Cardiac septum (tissue), 1 donor: ENCODE results near the gene TBCK. TPM values are rescaled to one million over a fixed set of nuclear protein-coding genes. Genes with fewer than 3 reads are reported as not detected.
"Not testable (repeated sequence)": the region's sequence is repeated elsewhere in the genome, so short reads cannot be mapped to it uniquely, and the experiment has no call there.

Experiments
- DNase-seq: peaks from one replicate; pipeline ENCODE4 v3.0.0-alpha.2; 2020; ENCODE audit warnings: low spot score
- intact Hi-C: fragments of 100-400 bp; cut with DNase I; formaldehyde crosslinking; loops from one replicate; pipeline ENCODE4 v1.14.0; 2022
- total RNA-seq: library from RNA; stranded (reverse); fragmentation: NEBNext Ultra II Directional; extraction: Animal tissue kit (Norgen Biotek cat#: 25700); gene quantifications from one replicate; pipeline ENCODE4 v1.2.1, GENCODE V29; 2021
- donor health status: DM: no; HTN: no; CAD: no.

TBCK gene
- total RNA-seq, 1 donor from 2014 or later: 23.7 TPM

GRCh38 chr4:106160560-106160959 lies 155.4 kb downstream of the TBCK start:
- DNase-seq: no peak
- intact Hi-C loops: no loop called here

GRCh38 chr4:106149911-106150310 lies 166.1 kb downstream of the TBCK start:
- no peak for DNase-seq
- intact Hi-C loops: no loop called here

GRCh38 chr4:106149026-106149425 lies 167.0 kb downstream of the TBCK start:
- intact Hi-C loops: no loop called here
- DNase-seq: no peak

GRCh38 chr4:106142616-106143127 lies 173.3 kb downstream of the TBCK start:
- DNase-seq: no peak
- intact Hi-C loops: no loop called here

- DNase-seq: no peak
- intact Hi-C loops: no loop called here
These were observed 175.4 kb downstream of the TBCK start for GRCh38 chr4:106140601-106141000.

GRCh38 chr4:106136777-106137331 lies 179.2 kb downstream of the TBCK start:
- no peak for DNase-seq
- intact Hi-C loops: no loop called here

GRCh38 chr4:106132045-106132444 lies 184.0 kb downstream of the TBCK start:
- no peak for DNase-seq

GRCh38 chr4:106126062-106126461 lies 189.9 kb downstream of the TBCK start:
- DNase-seq: no peak
- intact Hi-C loops: no loop called here

More at GRCh38 chr4:106132045-106132444, 184.0 kb downstream of the TBCK start:
- intact Hi-C loops: no loop called here

- intact Hi-C loops, DNase-seq: not testable (repeated sequence)
These were observed 196.0 kb downstream of the TBCK start for GRCh38 chr4:106119949-106120555.

GRCh38 chr4:106116025-106116424 lies 200.0 kb downstream of the TBCK start:
- DNase-seq: no peak
- intact Hi-C loops: no loop called here

- intact Hi-C loops: no loop called here
These were observed 201.7 kb downstream of the TBCK start for GRCh38 chr4:106114270-106114669.

GRCh38 chr4:106111778-106112469 lies 204.1 kb downstream of the TBCK start:
- intact Hi-C loops, DNase-seq: not testable (repeated sequence)

More at GRCh38 chr4:106114270-106114669, 201.7 kb downstream of the TBCK start:
- DNase-seq: no peak

GRCh38 chr4:106109929-106110328 lies 206.1 kb downstream of the TBCK start:
- intact Hi-C loops: no loop called here
- no peak for DNase-seq

GRCh38 chr4:106105697-106106096 lies 210.3 kb downstream of the TBCK start:
- intact Hi-C loops: no loop called here
- no peak for DNase-seq

GRCh38 chr4:106104276-106104675 lies 211.7 kb downstream of the TBCK start:
- intact Hi-C loops: no loop called here
- no peak for DNase-seq

- DNase-seq: no peak
These were observed 219.6 kb downstream of the TBCK start for GRCh38 chr4:106096454-106096853.

GRCh38 chr4:106095408-106095807 lies 220.6 kb downstream of the TBCK start:
- DNase-seq: no peak
- intact Hi-C loops: no loop called here

More at GRCh38 chr4:106096454-106096853, 219.6 kb downstream of the TBCK start:
- intact Hi-C loops: no loop called here

GRCh38 chr4:106092361-106093040 lies 223.5 kb downstream of the TBCK start:
- intact Hi-C loops: no loop called here
- no peak for DNase-seq

GRCh38 chr4:106090826-106091225 lies 225.2 kb downstream of the TBCK start:
- intact Hi-C loops: no loop called here
- no peak for DNase-seq

- intact Hi-C loops: no loop called here
- no peak for DNase-seq
These were observed 232.9 kb downstream of the TBCK start for GRCh38 chr4:106083065-106083464.
